ENCODE data around the gene KIF26B. TPM values are rescaled to one million over a fixed set of nuclear protein-coding genes. Genes with fewer than 3 reads are reported as not detected.
"Not testable (repeated sequence)": the region's sequence is repeated elsewhere in the genome, so short reads cannot be mapped to it uniquely, and the experiment has no call there.

Gene KIF26B
- total RNA-seq, 2 experiments from 2014 or later, result not detected

DNA sequence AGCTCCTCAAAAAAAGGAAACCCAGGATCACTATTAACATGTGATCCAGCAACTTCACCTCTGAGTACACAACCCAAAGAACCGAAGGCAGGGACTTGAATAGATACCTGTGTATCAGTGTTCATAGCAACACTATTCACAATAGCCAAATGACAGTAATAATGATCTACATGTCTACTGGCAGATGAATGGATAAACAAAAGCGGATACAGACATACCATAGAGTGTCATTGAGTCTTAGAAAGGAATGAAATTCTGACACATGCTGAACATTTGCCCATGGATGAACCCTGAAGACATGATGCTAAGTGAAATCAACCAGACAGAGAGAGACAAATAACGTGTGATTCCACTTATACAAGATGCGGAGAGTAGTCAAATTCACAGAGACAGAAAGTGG is 564.2 kb downstream of the KIF26B start:
- POLR2A ChIA-PET, result no interaction called here
- H3K27ac Mint-ChIP-seq, result no peak overlapping the region

GRCh38 chr1:245721488-245721887 is 566.7 kb downstream of the KIF26B start:
- no peaks in the 10 kb centered on the region for H3K27me3 Mint-ChIP-seq
- no peaks in the 10 kb centered on the region for H3K36me3 Mint-ChIP-seq (ENCODE audit: low read depth)
- POLR2A ChIA-PET, result no interaction called here
- no peak for DNase-seq
- CTCF ChIA-PET, result no interaction called here
- no peak overlapping the region for H3K27ac Mint-ChIP-seq
- H3K4me3 Mint-ChIP-seq, result no peak overlapping the region
- H3K4me1 Mint-ChIP-seq, result no peaks in the 10 kb centered on the region
- H3K9me3 Mint-ChIP-seq, result peaks cover 16% of the 10 kb centered on the region

More for the DNA sequence above, 564.2 kb downstream of the KIF26B start:
- CTCF ChIA-PET, result no interaction called here
- no peak for DNase-seq
- no peak overlapping the region for H3K4me3 Mint-ChIP-seq
- no peaks in the 10 kb centered on the region for H3K36me3 Mint-ChIP-seq (ENCODE audit: low read depth)
- H3K27me3 Mint-ChIP-seq, result no peaks in the 10 kb centered on the region
- H3K9me3 Mint-ChIP-seq, result peaks cover 7% of the 10 kb centered on the region
- H3K4me1 Mint-ChIP-seq, result no peaks in the 10 kb centered on the region

GRCh38 chr1:245728035-245728434 is 573.2 kb downstream of the KIF26B start:
- H3K4me3 Mint-ChIP-seq; H3K36me3 Mint-ChIP-seq (ENCODE audit: low read depth); H3K27me3 Mint-ChIP-seq; CTCF ChIA-PET; DNase-seq; POLR2A ChIA-PET; H3K4me1 Mint-ChIP-seq; H3K27ac Mint-ChIP-seq: not testable (repeated sequence)
- peaks cover 21% of the 10 kb centered on the region for H3K9me3 Mint-ChIP-seq

GRCh38 chr1:245730801-245731200 is 576.0 kb downstream of the KIF26B start:
- Mint-ChIP-seq H3K4me3 (no peak overlapping the region), H3K36me3 (ENCODE audit: low read depth) (no peaks in the 10 kb centered on the region), H3K27ac (no peak overlapping the region), H3K27me3 (no peaks in the 10 kb centered on the region), H3K4me1 (no peaks in the 10 kb centered on the region), H3K9me3 (peaks cover 10% of the 10 kb centered on the region)
- CTCF ChIA-PET, result interaction anchor here (1.1 kb wide), 1 partner anchor 27 kb away, joined by 3 read pairs; no protein-coding TSS in a partner anchor
- no peak for DNase-seq
- POLR2A ChIA-PET, result no interaction called here

- H3K27me3 Mint-ChIP-seq; H3K36me3 Mint-ChIP-seq (ENCODE audit: low read depth); DNase-seq; H3K9me3 Mint-ChIP-seq; CTCF ChIA-PET; H3K4me3 Mint-ChIP-seq; H3K4me1 Mint-ChIP-seq; POLR2A ChIA-PET; H3K27ac Mint-ChIP-seq: not testable (repeated sequence)
These were observed 585.6 kb downstream of the KIF26B start for GRCh38 chr1:245740336-245740735.

- CTCF ChIA-PET, result no interaction called here
- H3K4me1 Mint-ChIP-seq, result no peaks in the 10 kb centered on the region
- no peak overlapping the region for H3K27ac Mint-ChIP-seq
- peaks cover 3% of the 10 kb centered on the region for H3K36me3 Mint-ChIP-seq (ENCODE audit: low read depth)
- POLR2A ChIA-PET, result no interaction called here
- H3K4me3 Mint-ChIP-seq, result no peak overlapping the region
- peaks cover 14% of the 10 kb centered on the region for H3K9me3 Mint-ChIP-seq
- no peaks in the 10 kb centered on the region for H3K27me3 Mint-ChIP-seq
- no peak for DNase-seq
These were observed 588.1 kb downstream of the KIF26B start for GRCh38 chr1:245742896-245743295.

DNA sequence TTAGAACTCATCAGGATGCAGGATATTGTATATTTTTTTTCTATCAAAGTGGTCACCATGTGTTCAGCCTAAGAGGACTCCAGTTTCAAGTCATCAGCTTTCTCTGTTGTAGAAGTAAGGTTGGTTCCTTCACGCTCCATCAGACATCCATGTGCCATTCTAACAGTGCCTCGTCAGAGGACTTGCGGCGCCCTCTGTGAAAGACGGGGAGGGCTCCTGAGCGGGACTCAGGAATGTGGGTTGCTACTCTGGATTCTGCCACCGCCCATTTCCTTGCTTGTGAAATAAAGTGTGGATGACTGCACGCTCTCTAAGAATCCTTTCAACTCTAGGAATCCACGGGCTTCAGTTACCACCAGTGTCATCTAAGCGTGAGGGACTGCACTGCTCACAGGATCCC is 593.5 kb downstream of the KIF26B start:
- Mint-ChIP-seq H3K27ac (no peak overlapping the region), H3K4me1 (no peaks in the 10 kb centered on the region), H3K4me3 (no peak overlapping the region), H3K27me3 (no peaks in the 10 kb centered on the region), H3K9me3 (peaks cover 12% of the 10 kb centered on the region), H3K36me3 (ENCODE audit: low read depth) (peaks cover 3% of the 10 kb centered on the region)
- DNase-seq, result no peak
- ChIA-PET POLR2A (no interaction called here), CTCF (no interaction called here)

GRCh38 chr1:245748646-245749045 is 593.9 kb downstream of the KIF26B start:
- Mint-ChIP-seq H3K27me3 (no peaks in the 10 kb centered on the region), H3K9me3 (peaks cover 12% of the 10 kb centered on the region), H3K36me3 (ENCODE audit: low read depth) (peaks cover 3% of the 10 kb centered on the region), H3K4me3 (no peak overlapping the region), H3K4me1 (no peaks in the 10 kb centered on the region), H3K27ac (no peak overlapping the region)
- CTCF ChIA-PET, result no interaction called here
- POLR2A ChIA-PET, result no interaction called here
- DNase-seq, result no peak

DNA sequence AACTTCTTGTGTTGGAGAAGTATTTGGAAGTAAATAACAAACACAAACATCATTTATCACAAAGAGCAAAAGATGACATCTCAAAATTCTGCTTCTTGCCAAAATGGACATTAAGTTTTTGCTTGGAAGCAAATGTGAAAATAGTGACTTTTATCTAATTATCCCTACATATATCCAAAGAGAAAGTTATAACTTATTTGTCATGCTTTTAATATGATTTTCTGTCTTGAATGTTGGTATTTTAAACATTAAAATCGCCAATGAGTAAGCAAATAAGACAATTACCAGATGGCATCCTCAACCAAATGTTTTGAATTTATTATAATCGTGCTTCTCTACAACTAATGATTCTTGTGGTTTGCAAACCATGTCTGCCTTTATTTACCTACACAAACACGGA is 594.3 kb downstream of the KIF26B start:
- DNase-seq, result no peak
- Mint-ChIP-seq H3K27ac (no peak overlapping the region), H3K4me1 (no peaks in the 10 kb centered on the region), H3K27me3 (no peaks in the 10 kb centered on the region), H3K9me3 (peaks cover 11% of the 10 kb centered on the region), H3K4me3 (no peak overlapping the region), H3K36me3 (ENCODE audit: low read depth) (peaks cover 3% of the 10 kb centered on the region)
- ChIA-PET POLR2A (no interaction called here), CTCF (interaction anchor here (0.6 kb wide), 1 partner anchor 122 kb away, joined by 4 read pairs; no protein-coding TSS in a partner anchor)

- Mint-ChIP-seq H3K27ac (no peak overlapping the region), H3K36me3 (ENCODE audit: low read depth) (peaks cover 3% of the 10 kb centered on the region), H3K4me3 (no peak overlapping the region), H3K27me3 (no peaks in the 10 kb centered on the region), H3K4me1 (no peaks in the 10 kb centered on the region), H3K9me3 (peaks cover 8% of the 10 kb centered on the region)
- no peak for DNase-seq
- ChIA-PET POLR2A (no interaction called here), CTCF (no interaction called here)
These were observed 595.5 kb downstream of the KIF26B start for GRCh38 chr1:245750261-245750660.

GRCh38 chr1:245751116-245751515 is 596.3 kb downstream of the KIF26B start:
- no peaks in the 10 kb centered on the region for H3K4me1 Mint-ChIP-seq
- DNase-seq, result no peak
- CTCF ChIA-PET, result no interaction called here
- H3K4me3 Mint-ChIP-seq, result no peak overlapping the region
- H3K36me3 Mint-ChIP-seq (ENCODE audit: low read depth), result no peaks in the 10 kb centered on the region
- H3K27ac Mint-ChIP-seq, result no peak overlapping the region
- POLR2A ChIA-PET, result no interaction called here
- no peaks in the 10 kb centered on the region for H3K27me3 Mint-ChIP-seq
- peaks cover 10% of the 10 kb centered on the region for H3K9me3 Mint-ChIP-seq

GRCh38 chr1:245751726-245752470 is 597.1 kb downstream of the KIF26B start:
- Mint-ChIP-seq H3K27ac (no peak overlapping the region), H3K27me3 (no peaks in the 10 kb centered on the region), H3K36me3 (ENCODE audit: low read depth) (no peaks in the 10 kb centered on the region), H3K9me3 (peaks cover 11% of the 10 kb centered on the region), H3K4me3 (no peak overlapping the region), H3K4me1 (no peaks in the 10 kb centered on the region)
- ChIA-PET CTCF (no interaction called here), POLR2A (no interaction called here)
- no peak for DNase-seq

- CTCF ChIA-PET, result no interaction called here
- H3K27me3 Mint-ChIP-seq, result no peaks in the 10 kb centered on the region
These were observed 597.8 kb downstream of the KIF26B start for GRCh38 chr1:245752561-245752960.

DNA sequence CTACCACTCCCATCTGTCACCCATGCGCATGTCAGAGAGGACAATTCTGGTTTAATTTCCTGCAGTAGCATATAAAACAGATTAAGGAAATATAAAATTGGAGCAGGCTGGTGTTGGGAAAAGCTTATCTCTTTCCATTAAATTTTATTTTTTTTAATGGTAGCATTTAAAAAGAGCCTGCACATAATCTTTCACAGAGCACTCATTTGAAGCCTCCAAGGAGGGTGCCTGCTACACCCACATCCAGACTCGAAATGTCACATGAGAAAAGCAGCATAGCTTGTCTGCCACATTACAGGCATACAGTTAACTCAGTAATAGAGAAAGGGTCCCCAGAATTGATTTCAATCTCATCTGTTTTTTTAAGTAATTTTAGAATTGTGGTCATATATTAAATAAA is 599.0 kb downstream of the KIF26B start:
- H3K27ac Mint-ChIP-seq, result no peak overlapping the region
- POLR2A ChIA-PET, result no interaction called here
- no peaks in the 10 kb centered on the region for H3K4me1 Mint-ChIP-seq
- DNase-seq, result no peak
- H3K4me3 Mint-ChIP-seq, result no peak overlapping the region
- H3K9me3 Mint-ChIP-seq, result peaks cover 10% of the 10 kb centered on the region
- H3K36me3 Mint-ChIP-seq (ENCODE audit: low read depth), result no peaks in the 10 kb centered on the region
- no peaks in the 10 kb centered on the region for H3K27me3 Mint-ChIP-seq
- CTCF ChIA-PET, result no interaction called here

More at GRCh38 chr1:245752561-245752960, 597.8 kb downstream of the KIF26B start:
- H3K9me3 Mint-ChIP-seq, result peaks cover 10% of the 10 kb centered on the region
- H3K4me3 Mint-ChIP-seq, result no peak overlapping the region
- no peaks in the 10 kb centered on the region for H3K4me1 Mint-ChIP-seq
- DNase-seq, result no peak
- POLR2A ChIA-PET, result no interaction called here
- H3K27ac Mint-ChIP-seq, result no peak overlapping the region
- H3K36me3 Mint-ChIP-seq (ENCODE audit: low read depth), result no peaks in the 10 kb centered on the region

Data from activated CD4-positive, alpha-beta T cell treated with anti-CD3 and anti-CD28 coated beads, Interleukin-2, amount 10 ng/mL, durations not matched to agents 7 days and 5 days (primary cell).